AG08396 (cell line): ENCODE data around the gene APIP.
A peak's percentile ranks its signal among the peaks of the same experiment; 100 is the strongest.

Experiments used
- DNase-seq: peaks from one replicate; pipeline ENCODE4 v3.0.0; 2012; ENCODE audit warnings: low spot score, mixed read lengths

Gene APIP

DNA sequence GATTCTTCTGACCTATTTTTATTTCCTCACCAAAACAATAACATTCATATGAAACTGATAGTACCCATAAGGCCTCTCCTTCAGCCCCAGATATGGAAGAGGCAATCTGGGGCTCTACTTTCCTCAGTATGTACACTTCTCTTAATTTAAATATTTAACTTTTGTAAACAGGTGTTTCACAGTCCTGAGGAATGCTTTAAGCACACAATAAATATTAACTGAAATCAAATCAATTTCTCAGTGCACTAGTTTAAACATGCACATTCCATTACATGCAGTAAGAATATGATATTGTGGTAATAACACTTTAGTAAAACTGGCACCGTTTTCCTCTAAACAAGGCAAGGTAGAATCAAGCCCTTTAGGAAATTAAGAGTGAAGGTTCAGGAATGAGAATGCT lies 28.9 kb downstream of the APIP start:
- DNase-seq: no peak

DNA sequence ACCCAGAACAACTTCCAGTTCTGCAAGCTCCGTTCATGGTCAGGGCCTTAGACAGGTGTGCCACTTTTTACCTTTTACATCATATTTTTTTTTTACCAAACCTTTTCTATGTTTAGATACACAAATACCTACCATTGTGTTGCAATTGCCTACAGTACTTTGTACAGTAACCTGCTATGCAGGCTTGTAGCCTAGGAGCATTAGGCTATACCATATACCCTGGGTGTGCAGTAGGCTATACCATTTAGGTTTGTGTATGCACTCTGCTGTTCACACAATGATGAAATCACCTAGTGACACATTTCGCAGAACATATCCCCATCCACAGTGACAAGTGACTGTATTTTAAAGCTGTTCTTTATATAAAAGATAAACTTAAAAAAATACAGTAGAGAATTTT lies 29.6 kb downstream of the APIP start:
- no peak for DNase-seq

DNA sequence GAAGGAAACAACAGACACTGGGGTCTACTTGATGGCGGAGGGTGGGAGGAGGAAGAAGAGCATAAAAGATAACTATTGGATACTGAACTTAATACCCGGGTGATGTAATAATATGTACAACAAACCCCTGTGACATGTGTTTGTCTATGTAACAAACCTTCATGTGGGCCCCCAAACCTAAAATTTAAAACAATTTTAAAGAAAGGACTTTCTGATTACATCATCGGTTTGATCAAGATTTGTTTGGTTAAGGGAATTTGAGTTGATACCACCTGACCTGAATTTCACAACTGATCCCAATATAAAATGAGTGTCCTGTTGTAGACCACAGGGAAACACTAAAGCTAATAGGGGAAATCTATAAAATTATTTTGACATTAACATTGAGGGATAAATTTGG lies 34.3 kb downstream of the APIP start:
- DNase-seq: no peak

DNA sequence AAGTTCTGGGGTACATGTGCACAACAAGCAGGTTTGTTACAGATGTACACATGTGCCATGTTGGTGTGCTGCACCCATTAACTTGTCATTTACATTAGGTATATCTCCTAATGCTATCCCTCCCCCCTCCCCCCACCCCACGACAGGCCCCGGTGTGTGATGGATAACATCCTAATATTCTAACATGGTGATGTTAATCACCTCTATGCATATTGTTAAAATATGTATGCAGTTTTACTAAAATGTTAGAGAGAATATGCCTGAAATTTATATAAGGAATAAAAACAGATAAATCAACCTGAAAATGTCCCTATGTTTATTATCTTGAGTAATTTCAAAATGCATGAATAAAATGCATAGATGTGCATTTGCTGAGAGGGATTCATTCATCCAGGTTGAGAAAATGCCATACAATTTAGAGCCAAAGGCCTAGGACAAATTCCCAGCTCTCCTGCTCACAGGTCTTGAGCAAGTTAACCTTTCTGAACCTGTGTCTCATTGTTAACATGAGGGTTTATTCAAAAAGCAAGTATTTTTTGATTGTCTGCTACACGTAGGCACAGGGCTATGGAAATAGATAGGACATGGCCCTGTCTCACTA lies 38.7 kb downstream of the APIP start:
- DNase-seq: no peak

- no peak for DNase-seq
These were observed 42.0 kb downstream of the APIP start for GRCh38 chr11:34874202-34874601.

- no peak for DNase-seq
These were observed 45.5 kb downstream of the APIP start for GRCh38 chr11:34870548-34871196.

GRCh38 chr11:34869425-34869824 lies 46.8 kb downstream of the APIP start:
- no peak for DNase-seq

GRCh38 chr11:34866375-34866774 lies 49.8 kb downstream of the APIP start:
- DNase-seq: no peak

GRCh38 chr11:34865261-34865660 lies 50.9 kb downstream of the APIP start:
- no peak for DNase-seq

DNA sequence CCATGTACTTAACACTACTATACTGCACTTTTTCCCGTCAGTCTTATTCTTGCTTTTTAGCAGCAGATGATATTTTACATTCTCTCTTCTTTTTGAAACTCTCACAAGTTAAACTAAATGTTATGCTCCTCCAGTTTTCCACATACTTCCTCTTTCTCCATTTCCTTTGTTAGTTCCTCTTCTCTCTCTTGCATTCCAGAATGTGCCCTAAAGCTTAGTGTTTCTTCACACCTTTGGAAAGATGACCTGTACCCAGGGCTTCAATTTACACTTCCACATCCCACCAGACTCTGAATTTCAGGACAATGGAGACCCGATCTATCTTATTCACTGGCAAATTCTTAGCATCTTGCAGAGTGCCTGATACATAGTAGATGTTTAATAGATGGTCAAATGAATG lies 51.8 kb downstream of the APIP start:
- no peak for DNase-seq

DNA sequence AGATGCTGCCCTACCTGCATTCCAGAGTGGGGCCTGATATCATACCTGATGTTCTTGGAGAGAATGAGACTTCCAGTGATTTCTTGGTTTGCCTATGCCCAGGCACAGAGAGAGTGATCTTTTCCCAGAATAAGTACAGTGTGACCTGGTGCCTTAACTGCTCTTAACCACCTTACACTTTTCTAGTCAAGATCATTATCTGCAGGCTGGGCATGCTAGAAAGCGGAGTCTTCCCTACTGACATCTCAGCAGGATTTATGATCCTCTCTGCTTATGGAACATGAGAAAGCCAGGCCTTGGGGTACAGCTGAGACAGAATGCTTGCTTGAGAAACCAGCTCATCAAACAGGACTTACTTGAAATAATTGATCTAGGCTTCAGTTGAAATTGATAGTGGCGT lies 53.1 kb downstream of the APIP start:
- no peak for DNase-seq

- no peak for DNase-seq
These were observed 55.7 kb downstream of the APIP start for GRCh38 chr11:34860518-34860917.

GRCh38 chr11:34860034-34860433 lies 56.1 kb downstream of the APIP start:
- peak; percentile 23 for DNase-seq

DNA sequence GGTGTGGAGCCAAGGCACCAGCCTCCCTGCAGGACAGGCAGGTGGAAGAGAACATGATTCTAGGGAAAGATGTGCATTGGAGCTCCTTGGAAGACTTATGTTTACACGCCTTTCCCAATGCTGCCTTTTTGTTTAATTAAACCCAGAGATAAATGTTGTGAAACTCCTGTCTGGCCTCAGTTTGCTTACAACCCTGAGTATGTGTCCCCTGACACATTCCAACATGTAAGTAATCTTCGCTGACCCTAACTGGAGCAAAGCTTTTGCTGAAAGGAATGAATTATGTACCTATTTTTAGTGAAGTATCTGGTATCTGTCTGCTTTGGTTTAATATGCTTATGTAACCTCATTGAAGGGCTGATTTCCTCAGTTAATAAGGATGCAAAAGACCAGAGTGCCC lies 56.7 kb downstream of the APIP start:
- no peak for DNase-seq

- DNase-seq: no peak
These were observed 58.7 kb downstream of the APIP start for GRCh38 chr11:34857463-34857862.

DNA sequence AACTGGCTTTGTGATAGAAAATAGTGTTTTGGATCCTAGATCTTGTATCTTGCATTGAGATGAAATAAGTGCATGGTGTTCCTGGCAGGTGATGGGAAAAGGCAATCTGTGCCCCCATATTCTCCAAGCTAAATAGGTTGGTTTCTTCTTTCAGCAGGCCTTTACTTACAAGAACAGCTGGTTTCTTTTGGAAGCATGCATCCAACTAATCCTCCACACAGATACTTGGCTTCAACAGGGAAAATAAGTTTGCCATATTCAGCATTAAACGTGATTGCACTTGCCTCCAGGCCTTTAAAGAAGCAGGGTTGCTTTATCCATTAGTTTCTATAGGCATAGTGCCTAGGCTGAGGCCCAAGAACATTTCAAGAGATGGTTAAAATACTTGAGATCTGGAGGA lies 59.9 kb downstream of the APIP start:
- no peak for DNase-seq

DNA sequence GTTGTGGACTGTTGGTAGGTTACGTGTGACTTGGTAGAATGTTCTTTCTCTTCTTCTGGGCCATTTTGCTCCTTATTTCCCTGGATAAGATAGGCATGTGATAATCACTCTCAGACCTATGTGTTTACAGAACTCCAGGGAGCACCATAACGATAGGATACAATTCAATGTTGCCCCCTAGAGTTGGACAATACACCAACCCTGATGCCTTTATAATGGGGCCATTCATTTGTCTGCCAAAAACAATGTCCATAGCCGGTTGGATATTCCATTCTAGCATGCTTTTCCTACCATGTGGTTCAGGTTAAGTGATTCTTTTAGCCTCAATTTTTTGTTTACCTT lies 60.5 kb downstream of the APIP start:
- DNase-seq: no peak

DNA sequence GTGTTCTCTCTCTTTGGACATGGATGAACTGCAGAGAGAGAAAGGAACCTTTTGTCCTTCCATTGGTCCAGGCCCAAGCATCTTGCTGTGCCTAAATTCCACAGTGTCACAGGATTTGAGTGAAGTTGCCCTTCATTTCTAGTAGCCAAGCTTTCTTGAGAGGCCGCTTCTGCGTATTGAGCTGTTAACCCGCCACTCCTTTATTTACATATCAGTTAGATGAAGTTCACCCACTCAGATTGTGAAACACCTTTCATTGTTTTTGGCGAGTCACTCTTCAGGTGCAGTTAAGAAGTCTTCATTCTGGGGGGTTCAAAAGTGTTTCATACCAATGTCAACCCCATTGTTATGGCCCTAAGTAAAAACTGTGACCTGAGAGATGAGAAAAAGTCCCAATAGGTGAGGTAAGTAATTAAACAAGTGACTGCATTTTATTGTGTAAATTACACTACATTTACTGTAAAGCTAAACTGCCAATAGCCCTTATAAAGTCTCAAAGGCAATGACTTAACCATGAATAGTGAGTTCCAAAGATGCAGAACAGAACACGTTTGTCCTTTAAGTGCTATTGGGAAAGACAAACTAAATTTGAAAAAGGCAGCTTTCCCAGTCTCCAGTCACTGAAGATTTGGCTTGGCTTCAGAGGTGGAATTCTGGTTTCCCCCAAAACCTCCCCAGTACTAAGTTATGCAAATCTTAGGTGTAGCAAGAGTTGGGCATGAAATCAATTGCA lies 61.0 kb downstream of the APIP start:
- DNase-seq: no peak

GRCh38 chr11:34851916-34852315 lies 64.3 kb downstream of the APIP start:
- DNase-seq: no peak

GRCh38 chr11:34850334-34850733 lies 65.8 kb downstream of the APIP start:
- DNase-seq: no peak

DNA sequence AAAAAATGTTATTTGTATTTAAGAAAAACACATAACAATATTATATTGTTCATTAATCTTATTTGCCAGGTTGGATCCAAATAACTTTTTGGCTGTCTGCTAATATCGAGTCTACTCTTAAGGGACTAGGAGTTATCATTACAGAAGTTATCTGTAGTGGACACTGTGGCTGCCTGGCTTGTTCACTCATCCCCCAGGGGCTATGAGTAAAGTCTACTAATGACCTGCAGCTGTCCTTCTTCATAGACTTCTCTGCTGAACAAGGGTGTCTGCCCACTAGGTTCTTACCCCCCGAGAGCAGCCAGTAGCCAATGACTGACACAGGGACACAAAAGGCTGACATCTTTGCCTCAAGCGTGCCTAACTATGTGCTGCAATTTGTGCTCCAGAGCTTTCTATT lies 69.7 kb downstream of the APIP start:
- DNase-seq: no peak

DNA sequence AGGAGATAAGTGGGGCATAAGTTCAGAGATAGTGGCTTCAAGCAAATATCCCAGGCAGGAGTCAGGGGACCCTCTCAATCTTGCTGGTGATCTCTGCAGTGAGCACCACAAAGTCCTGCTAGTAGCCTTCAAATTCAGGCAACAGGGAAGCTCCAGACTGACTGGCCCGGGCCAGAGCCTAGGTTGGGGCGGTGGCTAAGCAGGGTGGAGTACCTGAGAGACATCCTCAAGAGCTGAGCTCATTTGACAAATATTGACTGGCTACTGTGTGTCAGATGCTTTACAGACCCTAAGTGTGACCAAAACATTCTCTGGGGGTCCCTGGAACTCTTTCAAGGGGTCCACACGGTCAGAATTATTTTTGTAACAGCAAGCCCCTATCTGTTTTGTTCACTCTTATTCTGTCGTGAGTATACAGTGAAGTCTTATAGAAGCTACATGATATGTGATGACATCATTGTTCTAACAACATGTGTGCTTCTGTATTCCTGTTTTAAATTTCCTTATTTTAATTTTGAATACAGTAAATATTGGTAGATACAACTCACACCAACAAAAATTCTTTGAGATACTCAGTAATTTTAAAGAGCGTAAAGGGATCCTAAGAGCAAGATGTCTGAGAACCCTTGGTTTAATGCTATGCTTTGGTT lies 71.6 kb downstream of the APIP start:
- no peak for DNase-seq

DNA sequence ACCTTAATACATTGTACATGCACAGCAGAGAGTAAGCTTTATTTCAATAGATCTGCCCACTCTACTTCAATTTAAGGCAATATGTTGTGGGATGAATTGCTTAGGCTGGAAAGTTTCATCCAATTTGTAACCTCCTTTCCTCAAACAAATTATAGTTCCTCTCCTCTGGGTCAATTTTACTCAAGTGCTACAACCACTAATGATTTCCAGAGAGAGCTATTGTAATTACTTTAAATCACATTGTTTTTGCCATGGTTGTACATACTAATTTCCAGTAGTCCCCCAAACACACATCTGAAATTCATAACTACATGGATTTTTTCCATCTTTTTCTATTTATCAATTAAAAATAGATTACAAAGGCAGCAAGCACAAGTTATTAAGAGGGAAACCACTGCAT lies 72.9 kb downstream of the APIP start:
- DNase-seq: no peak
